Astrocyte of the cerebellum (primary cell): Measurements from ENCODE around the gene ZNF865.

Experiments used
- DNase-seq: peaks from one replicate; pipeline ENCODE4 v3.0.0-alpha.2; 2011; ENCODE audit warnings: low read depth
- H3K4me3 ChIP-seq: 2 replicates; pipeline ENCODE4 v1.5.1; 2011; ENCODE audit warnings: mild to moderate bottlenecking, low read depth, low read length, moderate library complexity
- in situ Hi-C: cut with HindIII; loops from 2 replicates; pipeline ENCODE4 v1.10.0; 2017; ENCODE audit warnings: low sequenced_read_pairs
- TF ChIP-seq, protein P1 (sequence below): IDR thresholded peaks from 2 replicates; pipeline ENCODE4 v1.5.1; 2012; ENCODE audit warnings: low read length, low read depth, moderate library complexity, mild to moderate bottlenecking; ENCODE audit errors: missing control alignments

The ZNF865 gene

DNA sequence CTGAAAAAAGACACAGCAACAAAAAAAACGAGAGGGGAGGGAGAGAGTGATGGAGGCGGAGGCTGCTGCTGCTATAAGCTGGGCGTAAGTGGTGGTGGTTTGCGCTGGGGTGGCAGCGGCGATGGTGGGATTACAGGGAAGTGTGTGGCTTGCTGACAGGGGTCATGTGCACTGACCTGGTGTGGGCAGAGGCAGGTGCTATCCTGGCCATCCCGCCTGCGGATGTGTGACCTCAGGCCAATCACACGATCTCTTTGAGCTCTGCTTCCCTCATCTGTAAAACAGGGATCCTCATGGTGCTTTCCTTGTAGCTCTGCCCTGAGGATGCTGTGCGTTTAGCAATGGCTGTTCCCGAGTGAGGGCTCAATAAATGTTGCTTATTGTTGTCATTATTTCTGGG, 32.1 kb downstream of the ZNF865 start:
- TF ChIP-seq, protein P1, sequence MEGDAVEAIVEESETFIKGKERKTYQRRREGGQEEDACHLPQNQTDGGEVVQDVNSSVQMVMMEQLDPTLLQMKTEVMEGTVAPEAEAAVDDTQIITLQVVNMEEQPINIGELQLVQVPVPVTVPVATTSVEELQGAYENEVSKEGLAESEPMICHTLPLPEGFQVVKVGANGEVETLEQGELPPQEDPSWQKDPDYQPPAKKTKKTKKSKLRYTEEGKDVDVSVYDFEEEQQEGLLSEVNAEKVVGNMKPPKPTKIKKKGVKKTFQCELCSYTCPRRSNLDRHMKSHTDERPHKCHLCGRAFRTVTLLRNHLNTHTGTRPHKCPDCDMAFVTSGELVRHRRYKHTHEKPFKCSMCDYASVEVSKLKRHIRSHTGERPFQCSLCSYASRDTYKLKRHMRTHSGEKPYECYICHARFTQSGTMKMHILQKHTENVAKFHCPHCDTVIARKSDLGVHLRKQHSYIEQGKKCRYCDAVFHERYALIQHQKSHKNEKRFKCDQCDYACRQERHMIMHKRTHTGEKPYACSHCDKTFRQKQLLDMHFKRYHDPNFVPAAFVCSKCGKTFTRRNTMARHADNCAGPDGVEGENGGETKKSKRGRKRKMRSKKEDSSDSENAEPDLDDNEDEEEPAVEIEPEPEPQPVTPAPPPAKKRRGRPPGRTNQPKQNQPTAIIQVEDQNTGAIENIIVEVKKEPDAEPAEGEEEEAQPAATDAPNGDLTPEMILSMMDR: no peak
- in situ Hi-C loops: no loop called here
- H3K4me3 ChIP-seq: no peak overlapping the region
- DNase-seq: no peak

- no peak for DNase-seq
- H3K4me3 ChIP-seq: no peak overlapping the region
- in situ Hi-C loops: no loop called here
- TF ChIP-seq, protein P1: peak; percentile 47
Measured at GRCh38 chr19:55638864-55639359, 33.5 kb downstream of the ZNF865 start.

- in situ Hi-C loops: no loop called here
- peak overlapping the region; percentile 82 for H3K4me3 ChIP-seq
- DNase-seq: no peak
- TF ChIP-seq, protein P1: peak; percentile 47
Measured at GRCh38 chr19:55640043-55640576, 34.7 kb downstream of the ZNF865 start.

DNA sequence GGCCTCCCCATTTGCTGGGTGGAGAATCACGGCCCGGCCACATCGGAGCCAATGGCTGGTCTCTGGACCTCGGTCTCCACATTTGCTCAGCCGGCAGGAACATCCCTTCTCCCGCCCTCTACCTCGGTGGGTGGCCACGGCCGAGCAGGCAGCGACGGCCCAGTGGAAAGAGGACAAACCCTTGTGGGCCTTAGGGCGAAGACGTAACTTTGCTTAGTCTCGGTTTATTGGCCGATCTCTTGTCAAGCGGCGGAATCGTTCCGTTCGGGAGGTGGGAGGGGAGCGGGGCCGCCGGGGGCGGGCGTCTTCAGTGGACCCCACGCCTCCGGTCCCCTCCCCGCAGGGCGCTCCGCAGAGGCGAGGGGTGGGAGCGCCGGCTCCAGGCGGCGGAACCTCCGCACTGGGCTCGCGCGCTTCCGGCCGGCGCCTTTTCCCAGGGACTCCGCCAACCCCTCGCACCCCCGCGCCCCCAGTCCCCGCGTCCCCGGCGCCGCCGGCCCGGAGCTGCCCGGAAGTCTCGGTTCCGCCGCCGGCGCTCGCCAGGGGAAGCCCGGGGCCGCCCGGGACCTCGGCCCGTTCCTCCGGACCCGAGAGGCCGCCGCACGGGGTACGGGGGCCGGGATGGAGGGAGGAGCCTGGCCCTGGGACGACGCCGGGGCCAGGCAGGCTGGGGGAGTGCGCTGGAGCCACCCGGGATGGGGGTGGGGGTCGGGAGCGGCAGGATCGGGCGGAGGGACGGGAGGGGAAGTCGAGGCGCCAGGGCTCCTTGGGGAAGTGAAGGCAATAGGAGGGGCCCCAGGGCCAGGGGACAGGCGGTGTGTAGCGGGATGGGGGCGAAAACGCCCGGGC, 35.4 kb downstream of the ZNF865 start, which contains the start of gene ZNF580:
Gene ZNF580 (plus strand): TSS at position 426 of the 849 bp plus-strand sequence. CDS start 1,507 bp downstream, outside the sequence.
- TF ChIP-seq, protein P1: no peak
- DNase-seq: no peak
- in situ Hi-C loops: no loop called here
- H3K4me3 ChIP-seq: peak within 1 kb of the TSS; percentile 82

GRCh38 chr19:55641426-55642152, 36.1 kb downstream of the ZNF865 start:
- no peak for DNase-seq
- in situ Hi-C loops: no loop called here
- TF ChIP-seq, protein P1: no peak
- H3K4me3 ChIP-seq: peak overlapping the region; percentile 82

DNA sequence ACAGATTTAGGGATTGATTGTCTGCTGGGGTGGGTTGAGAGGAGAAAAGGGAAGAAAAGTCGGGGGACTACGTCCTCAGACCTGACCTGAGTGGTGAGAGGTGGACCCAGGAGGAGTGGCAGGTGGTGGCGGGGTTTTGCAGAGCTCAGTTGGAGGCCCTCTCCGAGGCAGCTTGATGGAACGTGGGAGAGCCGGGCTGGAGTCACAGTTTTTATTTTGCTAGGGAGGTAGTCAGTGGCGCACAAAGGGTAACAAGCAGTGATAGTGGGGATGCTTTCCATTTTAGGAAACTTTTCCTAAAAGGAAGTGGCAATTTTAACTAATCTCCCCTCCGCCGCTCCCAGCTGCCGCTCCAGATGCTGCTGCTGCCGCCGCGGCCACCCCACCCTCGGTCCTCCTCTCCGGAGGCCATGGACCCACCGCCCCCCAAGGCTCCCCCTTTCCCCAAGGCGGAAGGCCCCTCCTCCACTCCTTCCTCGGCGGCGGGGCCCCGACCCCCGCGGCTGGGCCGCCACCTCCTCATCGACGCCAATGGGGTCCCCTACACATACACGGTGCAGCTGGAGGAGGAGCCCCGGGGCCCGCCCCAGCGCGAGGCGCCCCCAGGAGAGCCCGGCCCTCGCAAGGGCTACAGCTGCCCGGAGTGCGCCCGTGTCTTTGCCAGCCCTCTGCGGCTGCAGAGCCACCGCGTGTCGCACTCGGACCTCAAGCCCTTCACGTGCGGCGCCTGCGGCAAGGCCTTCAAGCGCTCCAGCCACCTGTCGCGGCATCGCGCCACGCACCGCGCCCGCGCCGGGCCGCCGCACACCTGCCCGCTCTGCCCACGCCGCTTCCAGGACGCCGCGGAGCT, 36.9 kb downstream of the ZNF865 start:
- in situ Hi-C loops: no loop called here
- TF ChIP-seq, protein P1: no peak
- peak overlapping the region; percentile 82 for H3K4me3 ChIP-seq
- no peak for DNase-seq
